Measurements from ENCODE around the gene KMT5B. TPM values are rescaled to one million over a fixed set of nuclear protein-coding genes. Genes with fewer than 3 reads are reported as not detected.
A peak's percentile ranks its signal among the peaks of the same experiment; 100 is the strongest.

KMT5B gene
- total and polyA plus RNA-seq, 2 of the 13 experiments (the other 11 are each of a cell fraction or from before 2014, with no cell fraction given): 17.6 to 23.7 TPM

GRCh38 chr11:68213555-68214172, 568 bp upstream of the KMT5B start (continued):
- TF ChIP-seq SNAPC5 (CRISPR knock-in tag; IDR thresholded peaks at IDR 0.05; ENCODE audit: borderline replicate concordance) (no peak), CAMTA2 (CRISPR knock-in tag; IDR thresholded peaks at IDR 0.05; ENCODE audit: borderline replicate concordance) (no peak), E2F2 (CRISPR knock-in tag; IDR thresholded peaks at IDR 0.05; ENCODE audit: borderline replicate concordance) (no peak), CSRNP1 (CRISPR knock-in tag; IDR thresholded peaks at IDR 0.05) (no peak; the same call in 1 of the 2 replicates), NR2F2 (IDR thresholded peaks at IDR 0.05; ENCODE audit: borderline replicate concordance, low read depth) (peak; percentile 35; the same call in 1 of the 2 replicates), KDM1A (CRISPR knock-in tag; IDR thresholded peaks at IDR 0.05) (no peak), ZNF598 (CRISPR knock-in tag; IDR thresholded peaks at IDR 0.05; ENCODE audit: borderline replicate concordance) (no peak), NRL (CRISPR knock-in tag; IDR thresholded peaks at IDR 0.05; ENCODE audit: borderline replicate concordance) (0 out of 2 replicates have a peak, but pooled peaks have one; percentile 48), ZNF337 (CRISPR knock-in tag; IDR thresholded peaks at IDR 0.05; ENCODE audit: borderline replicate concordance, low read depth) (no peak), TERF1 (CRISPR knock-in tag; IDR thresholded peaks at IDR 0.05) (0 out of 2 replicates have a peak, but pooled peaks have one; percentile 31), ASH2L (IDR thresholded peaks at IDR 0.05; ENCODE audit: insufficient read length, low read depth, low read length) (peak; percentile 84), FOXK1 (CRISPR knock-in tag; IDR thresholded peaks at IDR 0.05; ENCODE audit: borderline replicate concordance, low read depth) (peak; percentile 30; the same call in 1 of the 2 replicates), ZBTB10 (CRISPR knock-in tag; IDR thresholded peaks at IDR 0.05; ENCODE audit: borderline replicate concordance) (peak; percentile 80), KAT7 (CRISPR knock-in tag; IDR thresholded peaks at IDR 0.05; ENCODE audit: borderline replicate concordance) (0 out of 2 replicates have a peak, but pooled peaks have one; percentile 44), PCBP1 (IDR thresholded peaks at IDR 0.05; ENCODE audit: borderline replicate concordance, low read depth, low read length) (peak; percentile 99), ZBTB7A (CRISPR knock-in tag; IDR thresholded peaks at IDR 0.05) (peak; percentile 54; the same call in 1 of the 2 replicates)
- TF ChIP-seq, protein P1, sequence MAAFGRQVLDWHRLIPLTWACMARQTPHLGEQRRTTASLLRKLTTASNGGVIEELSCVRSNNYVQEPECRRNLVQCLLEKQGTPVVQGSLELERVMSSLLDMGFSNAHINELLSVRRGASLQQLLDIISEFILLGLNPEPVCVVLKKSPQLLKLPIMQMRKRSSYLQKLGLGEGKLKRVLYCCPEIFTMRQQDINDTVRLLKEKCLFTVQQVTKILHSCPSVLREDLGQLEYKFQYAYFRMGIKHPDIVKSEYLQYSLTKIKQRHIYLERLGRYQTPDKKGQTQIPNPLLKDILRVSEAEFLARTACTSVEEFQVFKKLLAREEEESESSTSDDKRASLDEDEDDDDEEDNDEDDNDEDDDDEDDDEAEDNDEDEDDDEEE (CRISPR knock-in tag; IDR thresholded peaks at IDR 0.05): 0 out of 2 replicates have a peak, but pooled peaks have one; percentile 34
- TF ChIP-seq, protein P2, sequence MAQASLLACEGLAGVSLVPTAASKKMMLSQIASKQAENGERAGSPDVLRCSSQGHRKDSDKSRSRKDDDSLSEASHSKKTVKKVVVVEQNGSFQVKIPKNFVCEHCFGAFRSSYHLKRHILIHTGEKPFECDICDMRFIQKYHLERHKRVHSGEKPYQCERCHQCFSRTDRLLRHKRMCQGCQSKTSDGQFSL (CRISPR knock-in tag; IDR thresholded peaks at IDR 0.05): peak; percentile 76; the same call in 1 of the 2 replicates
- TF ChIP-seq, protein P3, sequence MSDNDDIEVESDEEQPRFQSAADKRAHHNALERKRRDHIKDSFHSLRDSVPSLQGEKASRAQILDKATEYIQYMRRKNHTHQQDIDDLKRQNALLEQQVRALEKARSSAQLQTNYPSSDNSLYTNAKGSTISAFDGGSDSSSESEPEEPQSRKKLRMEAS (IDR thresholded peaks at IDR 0.05): peak; percentile 89

Measured in HepG2 (cell line).